HepG2 (cell line): ENCODE measurements around the gene ZNF507. TPM values are rescaled to one million over a fixed set of nuclear protein-coding genes. Genes with fewer than 3 reads are reported as not detected.

Experiments
- FOSL2 ChIP-seq: sonication (generic); formaldehyde crosslinking; IDR thresholded peaks from 2 replicates; pipeline ENCODE4 v1.4.0; 2020; ENCODE audit warnings: missing genetic modification reagents
- GTF2F1 ChIP-seq: fragments of 150-350 bp; IDR thresholded peaks from 2 replicates; pipeline ENCODE4 v1.6.1; 2014; ENCODE audit warnings: low read length
- HCFC1 ChIP-seq: fragments of 150-350 bp; IDR thresholded peaks from 2 replicates; pipeline ENCODE4 v1.6.1; 2014; ENCODE audit warnings: low read depth, low read length
- HNRNPH1 ChIP-seq: fragments of 200-400 bp; formaldehyde crosslinking; optimal IDR thresholded peaks from 2 replicates; pipeline ENCODE3; 2017; ENCODE audit warnings: mild to moderate bottlenecking, low read depth, low read length
- HOXA9 ChIP-seq: sonication (generic); formaldehyde crosslinking; IDR thresholded peaks from 2 replicates; pipeline ENCODE4 v1.8.1; 2022; ENCODE audit warnings: missing genetic modification reagents, mild to moderate bottlenecking, moderate library complexity, borderline replicate concordance
- IRX3 ChIP-seq: sonication (generic); formaldehyde crosslinking; IDR thresholded peaks from 2 replicates; pipeline ENCODE4 v1.8.1; 2023; ENCODE audit warnings: mild to moderate bottlenecking, low read depth, missing genetic modification reagents, borderline replicate concordance
- POGK ChIP-seq: sonication (generic); formaldehyde crosslinking; conservative IDR thresholded peaks from 2 replicates; pipeline ENCODE4 v1.8.0; 2022; ENCODE audit warnings: mild to moderate bottlenecking, moderate library complexity, missing genetic modification reagents
- RBAK ChIP-seq: sonication (generic); formaldehyde crosslinking; IDR thresholded peaks from 2 replicates; pipeline ENCODE4 v1.5.1; 2020; ENCODE audit warnings: mild to moderate bottlenecking, missing genetic modification reagents
- REPIN1 ChIP-seq: sonication (generic); formaldehyde crosslinking; IDR thresholded peaks from 2 replicates; pipeline ENCODE4 v1.8.0; 2022; ENCODE audit warnings: missing genetic modification reagents, low read depth, mild to moderate bottlenecking, borderline replicate concordance
- U2AF2 ChIP-seq: fragments of 200-400 bp; formaldehyde crosslinking; IDR thresholded peaks from 2 replicates; pipeline ENCODE4 v1.6.1; 2017; ENCODE audit warnings: low read depth, mild to moderate bottlenecking, low read length
- WIZ ChIP-seq: sonication (generic); formaldehyde crosslinking; IDR thresholded peaks from 2 replicates; pipeline ENCODE4 v1.5.1; 2020; ENCODE audit warnings: mild to moderate bottlenecking, missing genetic modification reagents
- ZBTB7B ChIP-seq: sonication (generic); formaldehyde crosslinking; IDR thresholded peaks from 2 replicates; pipeline ENCODE4 v1.4.0; 2020; ENCODE audit warnings: missing genetic modification reagents
- ZC3H13 ChIP-seq: sonication (generic); formaldehyde crosslinking; IDR thresholded peaks from 2 replicates; pipeline ENCODE4 v1.8.1; 2023; ENCODE audit warnings: mild to moderate bottlenecking, missing genetic modification reagents, moderate library complexity
- ZNF101 ChIP-seq: sonication (generic); formaldehyde crosslinking; IDR thresholded peaks from 2 replicates; pipeline ENCODE4 v1.4.0; 2020; ENCODE audit warnings: mild to moderate bottlenecking, low read depth, missing genetic modification reagents, borderline replicate concordance
- ZNF143 ChIP-seq: sonication (generic); formaldehyde crosslinking; IDR thresholded peaks from 2 replicates; pipeline ENCODE4 v1.4.0; 2020; ENCODE audit warnings: missing genetic modification reagents
- ZNF160 ChIP-seq: sonication (generic); formaldehyde crosslinking; IDR thresholded peaks from 2 replicates; pipeline ENCODE4 v1.8.0; 2022; ENCODE audit warnings: mild to moderate bottlenecking, inconsistent platforms, missing genetic modification reagents
- ZNF207 ChIP-seq: fragments of 450-650 bp; IDR thresholded peaks from 2 replicates; pipeline ENCODE4 v1.6.1; 2016; ENCODE audit warnings: antibody characterized with exemption, borderline replicate concordance
- ZNF264 ChIP-seq: sonication (generic); formaldehyde crosslinking; IDR thresholded peaks from 2 replicates; pipeline ENCODE4 v1.4.0; 2020; ENCODE audit warnings: missing genetic modification reagents
- ZNF432 ChIP-seq: sonication (generic); formaldehyde crosslinking; IDR thresholded peaks from 2 replicates; pipeline ENCODE4 v1.5.0; 2020; ENCODE audit warnings: missing genetic modification reagents, mild to moderate bottlenecking, borderline replicate concordance
- ZNF484 ChIP-seq: sonication (generic); formaldehyde crosslinking; IDR thresholded peaks from 2 replicates; pipeline ENCODE4 v1.5.1; 2020; ENCODE audit warnings: mild to moderate bottlenecking, low read depth, missing genetic modification reagents, borderline replicate concordance
- ZNF792 ChIP-seq: IDR thresholded peaks from 2 replicates; pipeline ENCODE4 v1.6.1; 2016
- ZNF878 ChIP-seq: sonication (generic); formaldehyde crosslinking; IDR thresholded peaks from 2 replicates; pipeline ENCODE4 v1.8.1; 2023; ENCODE audit warnings: mild to moderate bottlenecking, missing genetic modification reagents, moderate library complexity
- polyA plus RNA-seq, 8 experiments: library from polyadenylated mRNA; depleted of rRNA in 3 of 8; stranded (reverse) in 7 of 8; unstranded in 1 of 8; fragments of >200 nt; fragmentation: Illumina TruSeq in 4 of 8; extraction: Trizol in 4 of 8; gene quantifications; 2 replicates each; pipeline versions ENCODE4 v1.2.1 to v1.2.3, GENCODE V29; 2011 to 2016; ENCODE audit warnings: low read depth in 4 of 8, missing spikeins in 1 of 8, mixed read lengths in 1 of 8; ENCODE audit not compliant: insufficient read depth in 1 of 8
- total RNA-seq, 5 experiments: library from RNA; depleted of rRNA; stranded (reverse); fragments of >200 nt; fragmentation: Illumina TruSeq; extraction: Trizol; gene quantifications; 2 replicates each; pipeline ENCODE4 v1.2.3, GENCODE V29; 2016; ENCODE audit warnings: low read depth in 1 of 5
- TF ChIP-seq, protein P1 (sequence below): sonication (generic); formaldehyde crosslinking; IDR thresholded peaks from 2 replicates; pipeline ENCODE4 v1.4.0; 2020; ENCODE audit warnings: missing genetic modification reagents
- TF ChIP-seq, protein P2 (sequence below): sonication (generic); formaldehyde crosslinking; IDR thresholded peaks from 2 replicates; pipeline ENCODE4 v1.4.0; 2020; ENCODE audit warnings: missing genetic modification reagents, borderline replicate concordance

The ZNF507 gene
- total and polyA plus RNA-seq, 2 of the 13 experiments (the other 11 are each of a cell fraction or from before 2014, with no cell fraction given), result 7.3 to 10.9 TPM

- TF ChIP-seq, protein P1, sequence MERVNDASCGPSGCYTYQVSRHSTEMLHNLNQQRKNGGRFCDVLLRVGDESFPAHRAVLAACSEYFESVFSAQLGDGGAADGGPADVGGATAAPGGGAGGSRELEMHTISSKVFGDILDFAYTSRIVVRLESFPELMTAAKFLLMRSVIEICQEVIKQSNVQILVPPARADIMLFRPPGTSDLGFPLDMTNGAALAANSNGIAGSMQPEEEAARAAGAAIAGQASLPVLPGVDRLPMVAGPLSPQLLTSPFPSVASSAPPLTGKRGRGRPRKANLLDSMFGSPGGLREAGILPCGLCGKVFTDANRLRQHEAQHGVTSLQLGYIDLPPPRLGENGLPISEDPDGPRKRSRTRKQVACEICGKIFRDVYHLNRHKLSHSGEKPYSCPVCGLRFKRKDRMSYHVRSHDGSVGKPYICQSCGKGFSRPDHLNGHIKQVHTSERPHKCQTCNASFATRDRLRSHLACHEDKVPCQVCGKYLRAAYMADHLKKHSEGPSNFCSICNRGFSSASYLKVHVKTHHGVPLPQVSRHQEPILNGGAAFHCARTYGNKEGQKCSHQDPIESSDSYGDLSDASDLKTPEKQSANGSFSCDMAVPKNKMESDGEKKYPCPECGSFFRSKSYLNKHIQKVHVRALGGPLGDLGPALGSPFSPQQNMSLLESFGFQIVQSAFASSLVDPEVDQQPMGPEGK (CRISPR knock-in tag), result no peak; the same call in 1 of the 2 replicates
- TF ChIP-seq WIZ (CRISPR knock-in tag) (no peak), ZNF264 (CRISPR knock-in tag) (no peak), REPIN1 (no peak), HOXA9 (no peak), ZC3H13 (no peak), IRX3 (CRISPR knock-in tag) (no peak; the same call in 1 of the 2 replicates), HCFC1 (no peak; the same call in 1 of the 2 replicates), ZNF160 (CRISPR knock-in tag) (0 out of 2 replicates have a peak, but pooled peaks have one; percentile 23), ZNF207 (no peak), POGK (peak; percentile 35; the same call in 1 of the 2 replicates), ZNF792 (CRISPR knock-in tag) (no peak), ZNF432 (CRISPR knock-in tag) (no peak), ZNF484 (CRISPR knock-in tag) (no peak), ZBTB7B (CRISPR knock-in tag) (no peak), RBAK (CRISPR knock-in tag) (no peak), ZNF878 (CRISPR knock-in tag) (no peak), HNRNPH1 (peak; percentile 43), U2AF2 (no peak), FOSL2 (CRISPR knock-in tag) (no peak), ZNF101 (CRISPR knock-in tag) (no peak), GTF2F1 (no peak), ZNF143 (no peak)
- TF ChIP-seq, protein P2, sequence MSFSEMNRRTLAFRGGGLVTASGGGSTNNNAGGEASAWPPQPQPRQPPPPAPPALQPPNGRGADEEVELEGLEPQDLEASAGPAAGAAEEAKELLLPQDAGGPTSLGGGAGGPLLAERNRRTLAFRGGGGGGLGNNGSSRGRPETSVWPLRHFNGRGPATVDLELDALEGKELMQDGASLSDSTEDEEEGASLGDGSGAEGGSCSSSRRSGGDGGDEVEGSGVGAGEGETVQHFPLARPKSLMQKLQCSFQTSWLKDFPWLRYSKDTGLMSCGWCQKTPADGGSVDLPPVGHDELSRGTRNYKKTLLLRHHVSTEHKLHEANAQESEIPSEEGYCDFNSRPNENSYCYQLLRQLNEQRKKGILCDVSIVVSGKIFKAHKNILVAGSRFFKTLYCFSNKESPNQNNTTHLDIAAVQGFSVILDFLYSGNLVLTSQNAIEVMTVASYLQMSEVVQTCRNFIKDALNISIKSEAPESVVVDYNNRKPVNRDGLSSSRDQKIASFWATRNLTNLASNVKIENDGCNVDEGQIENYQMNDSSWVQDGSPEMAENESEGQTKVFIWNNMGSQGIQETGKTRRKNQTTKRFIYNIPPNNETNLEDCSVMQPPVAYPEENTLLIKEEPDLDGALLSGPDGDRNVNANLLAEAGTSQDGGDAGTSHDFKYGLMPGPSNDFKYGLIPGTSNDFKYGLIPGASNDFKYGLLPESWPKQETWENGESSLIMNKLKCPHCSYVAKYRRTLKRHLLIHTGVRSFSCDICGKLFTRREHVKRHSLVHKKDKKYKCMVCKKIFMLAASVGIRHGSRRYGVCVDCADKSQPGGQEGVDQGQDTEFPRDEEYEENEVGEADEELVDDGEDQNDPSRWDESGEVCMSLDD (CRISPR knock-in tag), result no peak
These were observed at the start of gene ZNF507 (continued) for GRCh38 chr19:32345261-32346207.
